NCI-H2227 (cell line): Measurements from ENCODE around the gene CAMKMT.
"Not testable (repeated sequence)": the region's sequence is repeated elsewhere in the genome, so short reads cannot be mapped to it uniquely, and the experiment has no call there.

Experiments used
- DNase-seq: peaks from one replicate; lab custom pipeline; 2025; ENCODE audit not compliant: unreplicated experiment; lab: John Stamatoyannopoulos, UW

Gene CAMKMT

GRCh38 chr2:44580875-44581515 is 219.2 kb downstream of the CAMKMT start:
- DNase-seq = no peak

GRCh38 chr2:44582363-44583008 is 220.7 kb downstream of the CAMKMT start:
- no peak for DNase-seq

- DNase-seq = not testable (repeated sequence)
Observed at GRCh38 chr2:44595615-44596014, 233.9 kb downstream of the CAMKMT start.

GRCh38 chr2:44596537-44597320 is 235.0 kb downstream of the CAMKMT start:
- DNase-seq = no peak

GRCh38 chr2:44598330-44599119 is 236.8 kb downstream of the CAMKMT start:
- DNase-seq = no peak

GRCh38 chr2:44599130-44599529 is 237.4 kb downstream of the CAMKMT start:
- DNase-seq = no peak

- no peak for DNase-seq
Observed at GRCh38 chr2:44602446-44602845, 240.7 kb downstream of the CAMKMT start.

- DNase-seq = no peak
Observed at GRCh38 chr2:44605511-44605910, 243.8 kb downstream of the CAMKMT start.

- no peak for DNase-seq
Observed at GRCh38 chr2:44612276-44612675, 250.5 kb downstream of the CAMKMT start.

GRCh38 chr2:44614940-44615339 is 253.2 kb downstream of the CAMKMT start:
- no peak for DNase-seq

- peak; percentile 20 for DNase-seq
Observed at GRCh38 chr2:44615950-44616518, 254.3 kb downstream of the CAMKMT start.

- DNase-seq = no peak
Observed at GRCh38 chr2:44616667-44617155, 255.0 kb downstream of the CAMKMT start.

GRCh38 chr2:44618251-44619023 is 256.7 kb downstream of the CAMKMT start:
- DNase-seq = peak; percentile 31

GRCh38 chr2:44620189-44620990 is 258.6 kb downstream of the CAMKMT start:
- DNase-seq = peak; percentile 64

- DNase-seq = no peak
Observed at GRCh38 chr2:44623622-44624351, 262.0 kb downstream of the CAMKMT start.

- no peak for DNase-seq
Observed at GRCh38 chr2:44628297-44628696, 266.6 kb downstream of the CAMKMT start.

- DNase-seq = no peak
Observed at GRCh38 chr2:44632931-44633689, 271.4 kb downstream of the CAMKMT start.

GRCh38 chr2:44635725-44636124 is 274.0 kb downstream of the CAMKMT start:
- DNase-seq = no peak
